ENCODE results near the gene SLC4A4. TPM values are rescaled to one million over a fixed set of nuclear protein-coding genes. Genes with fewer than 3 reads are reported as not detected.

Gene SLC4A4
- total RNA-seq, 1 donor from 2014 or later = 3.2 TPM

GRCh38 chr4:71415491-71415890, 76.7 kb downstream of the SLC4A4 start:
- intact Hi-C loops (cut with DNase I) = no loop called here

GRCh38 chr4:71417150-71417549, 78.3 kb downstream of the SLC4A4 start:
- Histone ChIP-seq H3K9me3 (no peaks in the 10 kb centered on the region), H3K4me1 (no peaks in the 10 kb centered on the region), H3K36me3 (no peaks in the 10 kb centered on the region), H3K4me3 (no peak overlapping the region), H3K27me3 (no peaks in the 10 kb centered on the region), H3K27ac (no peak overlapping the region)
- DNase-seq (ENCODE audit: extremely low spot score in 2 of 2) = no peak
- intact Hi-C loops (cut with DNase I) = no loop called here
- TF ChIP-seq CTCF (IDR thresholded peaks at IDR 0.05) = no peak
- TF ChIP-seq POLR2AphosphoS5 (IDR thresholded peaks at IDR 0.05; ENCODE audit: insufficient read depth in 1 of 2, low read depth in 1 of 2) = no peak
- no peak for TF ChIP-seq POLR2A (IDR thresholded peaks at IDR 0.05)

More at GRCh38 chr4:71415491-71415890, 76.7 kb downstream of the SLC4A4 start:
- Histone ChIP-seq H3K4me3 (no peak overlapping the region), H3K9me3 (no peaks in the 10 kb centered on the region), H3K27me3 (no peaks in the 10 kb centered on the region), H3K27ac (no peak overlapping the region), H3K36me3 (no peaks in the 10 kb centered on the region), H3K4me1 (no peaks in the 10 kb centered on the region)
- no peak for TF ChIP-seq CTCF (IDR thresholded peaks at IDR 0.05)
- TF ChIP-seq POLR2A (IDR thresholded peaks at IDR 0.05) = no peak
- TF ChIP-seq POLR2AphosphoS5 (IDR thresholded peaks at IDR 0.05; ENCODE audit: insufficient read depth in 1 of 2, low read depth in 1 of 2) = no peak
- no peak for DNase-seq (ENCODE audit: extremely low spot score in 2 of 2)

GRCh38 chr4:71426381-71427042, 87.7 kb downstream of the SLC4A4 start:
- Histone ChIP-seq H3K4me3 (no peak overlapping the region), H3K36me3 (no peaks in the 10 kb centered on the region), H3K27me3 (no peaks in the 10 kb centered on the region), H3K27ac (no peak overlapping the region), H3K9me3 (no peaks in the 10 kb centered on the region), H3K4me1 (no peaks in the 10 kb centered on the region)
- DNase-seq (ENCODE audit: extremely low spot score in 2 of 2) = no peak
- intact Hi-C loops (cut with DNase I) = no loop called here
- TF ChIP-seq POLR2A (IDR thresholded peaks at IDR 0.05) (no peak), CTCF (IDR thresholded peaks at IDR 0.05) (no peak), POLR2AphosphoS5 (IDR thresholded peaks at IDR 0.05; ENCODE audit: insufficient read depth in 1 of 2, low read depth in 1 of 2) (no peak)

GRCh38 chr4:71429106-71429505, 90.3 kb downstream of the SLC4A4 start:
- intact Hi-C loops (cut with DNase I) = no loop called here
- TF ChIP-seq POLR2AphosphoS5 (IDR thresholded peaks at IDR 0.05; ENCODE audit: insufficient read depth in 1 of 2, low read depth in 1 of 2) = no peak
- no peaks in the 10 kb centered on the region for H3K27me3 ChIP-seq

GRCh38 chr4:71429962-71430361, 91.1 kb downstream of the SLC4A4 start:
- no peak for DNase-seq (ENCODE audit: extremely low spot score in 2 of 2)
- no peak for TF ChIP-seq CTCF (IDR thresholded peaks at IDR 0.05)
- TF ChIP-seq POLR2A (IDR thresholded peaks at IDR 0.05) = no peak
- TF ChIP-seq POLR2AphosphoS5 (IDR thresholded peaks at IDR 0.05; ENCODE audit: insufficient read depth in 1 of 2, low read depth in 1 of 2) = no peak
- intact Hi-C loops (cut with DNase I) = no loop called here

More at GRCh38 chr4:71429106-71429505, 90.3 kb downstream of the SLC4A4 start:
- no peaks in the 10 kb centered on the region for H3K9me3 ChIP-seq
- H3K4me3 ChIP-seq = no peak overlapping the region
- no peak overlapping the region for H3K27ac ChIP-seq
- no peaks in the 10 kb centered on the region for H3K36me3 ChIP-seq
- H3K4me1 ChIP-seq = no peaks in the 10 kb centered on the region
- DNase-seq (ENCODE audit: extremely low spot score in 2 of 2) = no peak

More at GRCh38 chr4:71429962-71430361, 91.1 kb downstream of the SLC4A4 start:
- Histone ChIP-seq H3K9me3 (no peaks in the 10 kb centered on the region), H3K4me1 (no peaks in the 10 kb centered on the region), H3K27me3 (no peaks in the 10 kb centered on the region), H3K4me3 (no peak overlapping the region), H3K36me3 (no peaks in the 10 kb centered on the region), H3K27ac (no peak overlapping the region)

Measured in vagina (tissue), 2 donors.